HL-60 (cell line): ENCODE measurements around the gene IYD.

Experiments used
- DNase-seq, 2 experiments: peaks; one replicate each; pipeline ENCODE4 v3.0.0-alpha.2; 2010 to 2020; ENCODE audit warnings: low read depth in 1 of 2, low spot score in 1 of 2
- H3K27ac ChIP-seq: fragments of 250-450 bp; sonication (Bioruptor Pico); replicated peaks from 2 replicates; pipeline ENCODE4 v1.5.1; 2020; ENCODE audit warnings: mild to moderate bottlenecking, moderate library complexity
- H3K27me3 ChIP-seq: fragments of 250-450 bp; sonication (Bioruptor Pico); 2 replicates; pipeline ENCODE4 v1.5.1; 2021; ENCODE audit warnings: mild to moderate bottlenecking, moderate library complexity; ENCODE audit not compliant: insufficient read depth, poor library complexity, severe bottlenecking
- H3K4me3 ChIP-seq: replicated peaks from 2 replicates; pipeline ENCODE4 v1.5.1; 2011; ENCODE audit warnings: mild to moderate bottlenecking, control low read depth, low read length; ENCODE audit not compliant: insufficient read depth
- GABPA ChIP-seq: IDR thresholded peaks from 2 replicates; pipeline ENCODE4 v1.6.1; 2012; ENCODE audit warnings: low read depth
- POLR2AphosphoS5 ChIP-seq: IDR thresholded peaks from 2 replicates; pipeline ENCODE4 v1.6.1; 2012; ENCODE audit warnings: low read depth
- SPI1 ChIP-seq: IDR thresholded peaks from 2 replicates; pipeline ENCODE4 v1.6.1; 2012; ENCODE audit warnings: low read depth, mild to moderate bottlenecking, borderline replicate concordance
- TF ChIP-seq, protein P1 (sequence below): IDR thresholded peaks from 2 replicates; pipeline ENCODE4 v1.6.1; 2012; ENCODE audit warnings: low read depth; ENCODE audit not compliant: insufficient replicate concordance
- TF ChIP-seq, protein P2 (sequence below): IDR thresholded peaks from one replicate; pipeline ENCODE4 v1.5.1; 2011; ENCODE audit warnings: low read length, control low read depth, inconsistent platforms; ENCODE audit not compliant: insufficient read depth

Gene IYD

DNA sequence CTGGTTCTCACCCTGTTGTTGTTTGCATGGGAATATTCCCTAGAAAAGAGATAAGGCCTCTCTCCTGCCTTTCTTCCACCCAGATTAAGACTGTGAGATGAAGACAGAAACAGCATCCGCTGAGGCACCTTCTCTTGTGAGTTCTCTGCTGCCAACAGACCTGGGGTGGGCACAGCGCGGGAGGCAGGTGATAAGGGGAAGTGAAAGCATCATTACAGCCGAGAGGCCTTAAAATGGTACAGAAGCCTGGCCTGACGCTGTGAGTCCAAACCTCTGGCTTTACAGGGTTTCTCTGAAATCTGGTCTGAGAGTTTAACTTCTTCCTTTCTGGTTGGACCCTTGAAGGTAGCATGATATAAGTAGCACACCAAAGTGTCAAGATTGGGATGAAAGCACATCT is 21.0 kb upstream of the IYD start:
- DNase-seq = no peak
- H3K27me3 ChIP-seq = no peaks in the 10 kb centered on the region
- no peak overlapping the region for H3K27ac ChIP-seq
- TF ChIP-seq, protein P1, sequence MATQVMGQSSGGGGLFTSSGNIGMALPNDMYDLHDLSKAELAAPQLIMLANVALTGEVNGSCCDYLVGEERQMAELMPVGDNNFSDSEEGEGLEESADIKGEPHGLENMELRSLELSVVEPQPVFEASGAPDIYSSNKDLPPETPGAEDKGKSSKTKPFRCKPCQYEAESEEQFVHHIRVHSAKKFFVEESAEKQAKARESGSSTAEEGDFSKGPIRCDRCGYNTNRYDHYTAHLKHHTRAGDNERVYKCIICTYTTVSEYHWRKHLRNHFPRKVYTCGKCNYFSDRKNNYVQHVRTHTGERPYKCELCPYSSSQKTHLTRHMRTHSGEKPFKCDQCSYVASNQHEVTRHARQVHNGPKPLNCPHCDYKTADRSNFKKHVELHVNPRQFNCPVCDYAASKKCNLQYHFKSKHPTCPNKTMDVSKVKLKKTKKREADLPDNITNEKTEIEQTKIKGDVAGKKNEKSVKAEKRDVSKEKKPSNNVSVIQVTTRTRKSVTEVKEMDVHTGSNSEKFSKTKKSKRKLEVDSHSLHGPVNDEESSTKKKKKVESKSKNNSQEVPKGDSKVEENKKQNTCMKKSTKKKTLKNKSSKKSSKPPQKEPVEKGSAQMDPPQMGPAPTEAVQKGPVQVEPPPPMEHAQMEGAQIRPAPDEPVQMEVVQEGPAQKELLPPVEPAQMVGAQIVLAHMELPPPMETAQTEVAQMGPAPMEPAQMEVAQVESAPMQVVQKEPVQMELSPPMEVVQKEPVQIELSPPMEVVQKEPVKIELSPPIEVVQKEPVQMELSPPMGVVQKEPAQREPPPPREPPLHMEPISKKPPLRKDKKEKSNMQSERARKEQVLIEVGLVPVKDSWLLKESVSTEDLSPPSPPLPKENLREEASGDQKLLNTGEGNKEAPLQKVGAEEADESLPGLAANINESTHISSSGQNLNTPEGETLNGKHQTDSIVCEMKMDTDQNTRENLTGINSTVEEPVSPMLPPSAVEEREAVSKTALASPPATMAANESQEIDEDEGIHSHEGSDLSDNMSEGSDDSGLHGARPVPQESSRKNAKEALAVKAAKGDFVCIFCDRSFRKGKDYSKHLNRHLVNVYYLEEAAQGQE = no peak
- TF ChIP-seq POLR2AphosphoS5 = no peak
- H3K4me3 ChIP-seq = no peak overlapping the region

DNA sequence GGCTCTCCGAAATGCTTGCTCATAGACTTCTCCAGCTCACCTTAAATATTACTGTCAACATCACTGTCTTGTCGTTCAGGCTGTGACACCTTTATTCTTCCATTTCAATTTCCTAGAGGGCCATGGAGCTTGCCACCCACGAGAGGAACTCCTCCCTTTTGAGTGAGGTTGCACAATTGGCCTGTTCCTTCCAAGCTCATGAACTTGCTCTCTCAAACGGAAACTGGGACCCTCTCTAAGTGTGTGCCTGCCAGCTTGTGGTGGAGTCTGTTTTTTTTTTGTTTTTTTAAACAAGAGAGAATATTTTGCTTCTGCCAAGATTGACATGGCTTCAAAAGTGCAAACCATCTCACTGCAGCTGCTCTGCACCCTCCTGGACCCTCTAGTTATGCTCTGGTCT is 19.3 kb upstream of the IYD start:
- H3K27me3 ChIP-seq = no peaks in the 10 kb centered on the region
- no peak overlapping the region for H3K27ac ChIP-seq
- H3K4me3 ChIP-seq = no peak overlapping the region
- TF ChIP-seq, protein P1 = no peak
- no peak for DNase-seq

DNA sequence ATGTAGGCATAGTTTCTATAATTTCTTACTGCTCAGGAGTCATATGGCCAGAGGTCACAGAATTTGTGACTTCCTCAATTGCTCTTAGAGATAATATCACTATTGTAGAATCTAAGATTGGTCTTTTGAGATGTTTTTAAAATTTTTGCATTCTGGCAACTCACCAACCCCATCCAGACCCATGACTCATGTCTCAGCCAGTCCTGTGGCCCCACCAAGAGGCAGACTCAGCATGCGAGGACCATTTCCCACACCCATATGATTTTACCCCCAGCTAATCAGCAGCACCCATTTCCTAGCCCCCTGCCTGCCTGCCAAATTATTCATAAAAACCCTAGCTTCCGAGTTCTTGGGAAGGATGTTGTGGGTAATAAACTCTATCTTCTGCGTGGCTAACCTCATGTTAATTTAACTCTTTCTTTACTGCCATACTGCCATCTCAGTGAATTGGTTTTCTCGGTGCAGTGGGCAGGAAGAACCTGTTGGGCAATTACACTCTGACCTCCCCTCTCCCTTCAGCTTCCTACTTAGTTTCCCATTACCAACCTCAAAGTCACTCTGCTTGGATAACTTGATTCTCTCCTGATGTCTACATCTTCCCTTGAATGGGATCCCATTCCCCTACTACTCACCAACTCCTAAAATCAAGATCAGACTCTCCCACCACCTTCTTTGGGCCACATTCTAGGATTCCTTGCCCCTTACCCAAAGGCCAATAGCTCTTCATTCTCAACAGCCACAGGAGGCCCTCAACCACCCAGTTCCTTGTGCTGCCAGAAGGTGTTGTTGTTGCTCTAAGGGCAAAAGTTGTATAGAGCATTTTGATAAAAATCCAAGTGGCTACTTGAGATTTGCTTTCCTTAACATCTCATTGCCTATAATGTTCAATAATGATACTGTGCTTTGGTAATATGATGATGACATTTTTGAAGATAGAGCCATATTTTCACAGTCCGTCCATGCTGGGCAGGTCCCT is 16.2 kb upstream of the IYD start:
- TF ChIP-seq POLR2AphosphoS5 (no peak), SPI1 (no peak), GABPA (no peak)
- TF ChIP-seq, protein P1 = no peak
- TF ChIP-seq, protein P2, sequence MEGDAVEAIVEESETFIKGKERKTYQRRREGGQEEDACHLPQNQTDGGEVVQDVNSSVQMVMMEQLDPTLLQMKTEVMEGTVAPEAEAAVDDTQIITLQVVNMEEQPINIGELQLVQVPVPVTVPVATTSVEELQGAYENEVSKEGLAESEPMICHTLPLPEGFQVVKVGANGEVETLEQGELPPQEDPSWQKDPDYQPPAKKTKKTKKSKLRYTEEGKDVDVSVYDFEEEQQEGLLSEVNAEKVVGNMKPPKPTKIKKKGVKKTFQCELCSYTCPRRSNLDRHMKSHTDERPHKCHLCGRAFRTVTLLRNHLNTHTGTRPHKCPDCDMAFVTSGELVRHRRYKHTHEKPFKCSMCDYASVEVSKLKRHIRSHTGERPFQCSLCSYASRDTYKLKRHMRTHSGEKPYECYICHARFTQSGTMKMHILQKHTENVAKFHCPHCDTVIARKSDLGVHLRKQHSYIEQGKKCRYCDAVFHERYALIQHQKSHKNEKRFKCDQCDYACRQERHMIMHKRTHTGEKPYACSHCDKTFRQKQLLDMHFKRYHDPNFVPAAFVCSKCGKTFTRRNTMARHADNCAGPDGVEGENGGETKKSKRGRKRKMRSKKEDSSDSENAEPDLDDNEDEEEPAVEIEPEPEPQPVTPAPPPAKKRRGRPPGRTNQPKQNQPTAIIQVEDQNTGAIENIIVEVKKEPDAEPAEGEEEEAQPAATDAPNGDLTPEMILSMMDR = no peak
- DNase-seq = no peak
- H3K4me3 ChIP-seq = no peak overlapping the region
- no peak overlapping the region for H3K27ac ChIP-seq
- H3K27me3 ChIP-seq = no peaks in the 10 kb centered on the region

DNA sequence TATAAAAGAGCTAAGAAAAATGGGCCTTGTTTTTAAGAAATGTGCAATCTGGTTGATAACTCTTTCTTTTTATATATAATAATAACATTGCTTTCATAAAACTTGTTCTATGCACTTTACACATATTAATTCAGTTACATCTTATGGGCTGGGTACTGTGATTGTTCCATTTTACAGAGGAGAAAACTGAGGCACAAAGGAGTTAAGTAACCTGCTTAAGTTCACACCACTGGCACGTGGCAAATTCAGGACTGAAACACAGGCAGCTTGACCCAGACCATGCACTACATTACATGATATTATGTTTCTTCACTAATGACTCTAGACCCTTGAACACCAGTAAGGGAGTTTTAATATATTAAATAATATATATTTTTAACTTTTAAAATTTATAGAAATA is 15.4 kb upstream of the IYD start:
- TF ChIP-seq GABPA (no peak), SPI1 (no peak), POLR2AphosphoS5 (no peak)
- TF ChIP-seq, protein P2 = no peak
- TF ChIP-seq, protein P1 = no peak
- no peaks in the 10 kb centered on the region for H3K27me3 ChIP-seq
- no peak overlapping the region for H3K4me3 ChIP-seq
- H3K27ac ChIP-seq = no peak overlapping the region
- no peak for DNase-seq
